GOT3 (cell line): ENCODE measurements around the gene POPDC2.
"Not testable (repeated sequence)": the region's sequence is repeated elsewhere in the genome, so short reads cannot be mapped to it uniquely, and the experiment has no call there.

Source experiments
- DNase-seq: peaks from one replicate; lab custom pipeline; 2025; ENCODE audit warnings: mixed read lengths; lab: John Stamatoyannopoulos, UW

The POPDC2 gene, protein sequence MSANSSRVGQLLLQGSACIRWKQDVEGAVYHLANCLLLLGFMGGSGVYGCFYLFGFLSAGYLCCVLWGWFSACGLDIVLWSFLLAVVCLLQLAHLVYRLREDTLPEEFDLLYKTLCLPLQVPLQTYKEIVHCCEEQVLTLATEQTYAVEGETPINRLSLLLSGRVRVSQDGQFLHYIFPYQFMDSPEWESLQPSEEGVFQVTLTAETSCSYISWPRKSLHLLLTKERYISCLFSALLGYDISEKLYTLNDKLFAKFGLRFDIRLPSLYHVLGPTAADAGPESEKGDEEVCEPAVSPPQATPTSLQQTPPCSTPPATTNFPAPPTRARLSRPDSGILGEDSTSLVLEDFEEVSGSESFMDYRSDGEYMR

DNA sequence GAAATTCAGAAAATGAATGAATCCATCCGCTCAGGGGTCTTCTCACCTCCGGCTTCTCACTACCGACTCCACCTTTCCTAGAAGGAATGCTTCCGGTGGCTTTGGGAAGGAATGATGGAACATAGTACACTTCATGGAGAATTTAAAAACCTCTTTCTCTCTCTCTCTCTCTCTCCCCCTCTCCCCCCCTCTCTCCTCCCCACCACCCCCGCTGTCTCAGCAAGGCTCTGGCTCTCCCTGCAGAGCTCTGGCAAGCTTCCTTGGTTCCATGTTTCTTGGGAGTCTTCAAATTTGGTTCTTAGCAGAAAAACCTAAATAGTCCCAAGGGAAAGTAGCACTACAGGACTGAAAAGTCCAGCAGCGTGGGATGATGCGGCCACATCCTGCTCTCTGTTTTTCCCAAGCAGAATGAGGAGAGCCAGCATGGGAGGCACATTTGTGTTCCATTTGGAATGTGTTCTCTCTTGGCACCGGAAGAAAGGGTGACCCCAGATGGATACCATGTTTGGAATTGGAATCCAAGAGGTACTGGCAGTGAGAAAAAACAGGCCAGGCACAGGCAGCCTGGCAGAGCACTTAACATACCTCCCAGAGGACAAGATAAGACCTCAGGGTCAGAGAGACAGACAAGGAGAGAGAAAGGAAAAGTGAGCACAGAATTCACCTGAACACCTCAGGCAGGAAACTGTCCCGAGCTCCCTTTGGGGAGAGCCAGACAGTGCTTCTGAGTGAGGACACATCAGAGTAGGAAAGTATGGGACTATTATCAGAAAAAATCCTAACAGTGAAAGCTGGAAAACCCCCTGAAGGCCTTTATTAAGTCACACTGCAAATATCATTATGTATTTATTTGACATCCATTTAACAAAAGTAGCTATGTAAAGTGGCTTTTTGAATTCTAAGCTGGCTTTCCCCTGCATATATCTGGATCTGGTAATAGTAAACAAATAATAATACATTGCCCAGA lies at the start of gene POPDC2:
POPDC2 (minus strand) TSS at position 116 of the 967 bp plus-strand sequence. CDS start 166 bp downstream, outside the sequence.
- DNase-seq: no peak

DNA sequence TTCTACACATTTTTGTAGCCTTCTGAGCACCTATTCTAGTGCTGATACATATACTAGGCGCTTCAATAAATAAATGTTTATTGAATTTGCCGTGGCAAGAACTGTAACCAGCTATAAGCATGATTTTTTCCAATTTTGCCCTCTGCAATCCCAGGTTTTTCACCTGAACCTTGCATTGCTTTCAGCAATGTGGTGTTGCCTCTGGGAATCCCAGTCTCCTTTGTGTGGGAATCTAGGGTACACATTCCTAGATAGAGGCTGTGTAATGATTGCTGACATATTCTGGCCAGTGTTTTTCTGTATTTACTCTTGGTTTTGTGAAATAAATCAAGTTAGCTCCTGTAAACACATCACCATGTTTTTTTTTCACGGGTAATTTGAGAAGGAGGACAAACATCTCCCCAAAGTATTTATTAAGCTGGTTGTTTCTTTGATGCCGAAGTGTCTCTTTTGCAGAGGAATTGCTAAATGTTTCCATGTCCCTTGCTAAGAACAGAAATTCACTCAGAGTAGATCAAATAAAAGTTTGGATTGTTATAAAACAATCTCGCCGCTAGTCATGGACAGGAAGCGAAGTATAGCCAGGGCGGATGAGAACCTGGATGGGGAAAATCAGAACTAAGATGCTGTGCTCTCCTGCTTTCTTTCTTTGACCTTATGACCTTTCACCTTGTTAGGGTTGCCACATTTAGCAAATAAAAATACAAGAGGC lies 43.6 kb upstream of the POPDC2 start:
- no peak for DNase-seq

DNA sequence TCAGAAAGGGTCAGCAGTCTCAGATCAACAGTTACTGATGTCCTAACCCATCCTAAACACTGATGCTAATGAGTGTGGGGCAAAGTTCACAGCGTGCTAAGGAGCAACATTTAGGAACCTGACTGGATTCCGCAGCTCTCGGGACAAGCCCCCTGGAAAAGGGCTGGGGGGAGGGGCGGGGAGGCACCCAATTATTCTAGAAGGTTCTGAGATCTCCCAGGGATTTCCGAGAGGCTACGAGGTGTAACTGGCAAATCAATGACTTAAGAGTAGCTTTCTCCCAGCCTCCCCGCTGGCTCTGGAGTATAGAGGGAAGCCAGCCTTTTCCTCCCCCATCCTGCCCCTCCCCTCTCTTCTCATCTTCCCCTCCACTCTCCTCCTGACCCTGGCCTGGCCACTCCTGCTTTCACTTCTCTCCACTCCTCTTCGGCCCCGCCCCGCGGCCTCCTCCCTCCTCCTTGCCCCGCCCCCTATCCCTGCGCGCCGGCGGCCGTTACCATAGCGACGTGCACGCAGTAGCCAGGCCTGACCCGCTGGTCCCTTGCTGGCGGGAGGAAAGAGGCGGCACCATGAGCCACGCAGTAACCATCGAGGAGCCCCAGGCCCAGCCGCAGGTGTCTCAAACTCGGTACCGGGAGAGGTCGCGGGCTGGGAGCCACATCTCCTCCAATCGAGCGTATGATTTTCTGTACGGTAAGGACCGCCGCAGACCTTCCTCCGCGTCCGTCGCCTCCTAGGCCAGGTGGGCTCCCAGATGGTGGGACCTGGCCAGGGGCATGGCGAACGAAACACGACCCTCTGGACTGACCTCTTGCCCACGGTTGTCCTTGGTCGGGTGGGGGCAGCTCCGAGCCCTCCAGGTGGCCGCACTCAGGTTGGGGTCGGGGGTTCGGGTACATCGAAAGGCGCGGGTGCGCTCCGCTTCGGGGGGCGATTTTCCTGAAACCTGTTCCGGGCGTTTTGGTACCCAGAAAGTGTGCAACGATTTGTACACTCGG lies 42.4 kb upstream of the POPDC2 start, which contains the start of gene CFAP91:
CFAP91 (plus strand) TSS at position 493 of the 998 bp plus-strand sequence; CDS start at position 570, 77 bp downstream.
- DNase-seq: peak; percentile 79

DNA sequence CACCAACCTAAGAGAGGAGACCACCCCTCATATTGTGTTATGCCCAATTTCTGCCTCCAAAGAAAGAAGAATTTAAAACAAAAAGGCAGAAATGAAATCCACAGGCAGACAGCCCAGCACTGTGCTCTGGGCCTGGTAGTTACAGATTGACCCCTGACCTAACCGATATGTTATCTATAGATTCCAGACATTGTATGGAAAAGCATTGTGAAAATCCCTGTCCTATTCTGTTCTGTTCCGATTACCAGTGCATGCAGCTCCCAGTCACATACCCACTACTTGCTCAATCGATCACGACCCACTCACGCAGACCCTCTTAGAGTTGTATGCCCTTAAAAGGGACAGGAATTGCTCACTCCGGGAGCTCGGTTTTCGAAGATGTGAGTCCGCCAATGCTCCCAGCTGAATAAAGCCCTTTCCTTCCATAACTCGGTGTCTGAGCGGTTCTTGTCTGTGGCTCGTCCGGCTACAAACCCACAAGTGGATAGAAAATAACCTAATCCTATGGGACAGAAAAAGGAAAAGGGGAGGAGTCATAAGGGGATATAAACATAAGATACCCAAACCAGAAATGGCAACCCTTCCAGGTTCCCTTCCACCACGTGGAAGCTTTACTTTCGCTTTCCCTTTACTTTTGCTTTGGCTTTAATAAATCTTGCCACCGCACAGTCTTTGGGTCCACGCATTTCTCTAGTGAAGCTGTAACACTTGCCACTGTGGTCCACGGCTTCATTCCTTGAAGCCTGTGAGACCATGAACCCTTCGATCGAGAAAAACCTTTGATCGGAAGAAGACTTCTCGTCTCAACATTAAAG lies 40.7 kb upstream of the POPDC2 start:
- DNase-seq: no peak

DNA sequence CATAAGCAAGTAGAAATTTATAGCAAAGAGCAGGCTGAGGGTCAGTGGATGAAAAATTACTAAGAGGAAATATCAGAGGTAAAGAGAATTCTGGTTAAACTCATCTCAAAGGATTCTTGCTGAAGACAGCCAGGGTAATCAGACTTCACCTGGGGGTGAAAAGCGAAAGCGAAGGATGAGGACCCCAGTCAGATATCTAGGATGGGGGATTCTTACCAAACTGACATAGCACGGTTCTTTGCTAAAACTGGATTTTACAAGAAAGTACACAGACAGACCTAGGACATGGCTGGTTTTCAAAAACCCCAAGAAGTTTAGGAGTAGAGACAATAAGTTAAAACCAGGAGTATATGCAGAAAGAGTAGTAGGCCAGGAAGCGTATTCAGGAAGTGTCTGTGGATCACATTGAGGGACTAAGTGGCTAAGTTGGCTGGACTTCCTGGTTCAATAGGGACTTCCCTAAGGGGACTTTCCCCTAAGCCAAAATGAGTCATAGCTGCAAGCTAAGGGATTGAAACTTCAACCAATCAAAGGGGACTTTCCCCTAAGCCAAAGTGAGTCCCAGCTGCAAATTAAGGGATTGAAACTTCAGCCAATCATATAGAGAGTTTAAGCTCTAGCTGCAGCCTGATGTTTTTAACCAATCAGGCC lies 40.0 kb upstream of the POPDC2 start:
- no peak for DNase-seq

DNA sequence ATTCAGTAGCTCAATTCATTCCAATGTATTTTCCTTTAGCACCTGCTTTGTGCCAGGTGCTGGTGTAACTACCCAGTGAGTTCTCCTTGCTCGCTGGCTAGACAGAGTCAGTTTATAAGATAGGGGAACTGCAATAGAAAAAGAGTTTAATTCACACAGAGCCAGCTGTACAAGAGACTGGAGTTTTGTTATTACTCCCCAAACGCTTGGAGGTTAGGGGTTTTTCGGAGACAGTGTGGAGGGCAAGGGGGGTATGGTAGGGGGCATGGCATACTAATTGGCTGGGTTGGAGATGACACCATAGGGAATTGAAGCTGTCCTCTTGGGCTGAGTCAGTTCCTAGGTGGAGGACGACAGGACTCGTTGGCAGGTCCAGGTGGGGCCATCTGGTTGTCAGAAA lies 37.0 kb upstream of the POPDC2 start:
- DNase-seq: no peak

DNA sequence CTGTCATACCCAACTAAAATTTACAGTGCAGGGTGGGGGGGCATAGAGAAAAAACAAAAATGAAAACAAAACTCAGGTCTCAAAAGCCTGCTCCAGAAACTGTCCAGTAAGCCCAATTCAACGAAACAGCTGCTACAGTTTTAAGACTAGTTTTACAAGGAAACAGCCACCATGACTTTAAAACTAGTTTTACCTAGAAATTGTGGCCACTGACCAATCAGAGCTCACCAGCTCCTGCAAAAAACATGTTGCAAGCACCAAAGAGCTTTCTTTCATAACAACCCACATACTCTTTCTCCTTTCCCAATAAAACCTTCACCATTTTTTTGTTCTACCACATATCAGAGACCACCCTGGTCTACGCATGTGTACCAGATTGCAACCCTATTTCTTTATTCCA lies 35.1 kb upstream of the POPDC2 start:
- DNase-seq: no peak

DNA sequence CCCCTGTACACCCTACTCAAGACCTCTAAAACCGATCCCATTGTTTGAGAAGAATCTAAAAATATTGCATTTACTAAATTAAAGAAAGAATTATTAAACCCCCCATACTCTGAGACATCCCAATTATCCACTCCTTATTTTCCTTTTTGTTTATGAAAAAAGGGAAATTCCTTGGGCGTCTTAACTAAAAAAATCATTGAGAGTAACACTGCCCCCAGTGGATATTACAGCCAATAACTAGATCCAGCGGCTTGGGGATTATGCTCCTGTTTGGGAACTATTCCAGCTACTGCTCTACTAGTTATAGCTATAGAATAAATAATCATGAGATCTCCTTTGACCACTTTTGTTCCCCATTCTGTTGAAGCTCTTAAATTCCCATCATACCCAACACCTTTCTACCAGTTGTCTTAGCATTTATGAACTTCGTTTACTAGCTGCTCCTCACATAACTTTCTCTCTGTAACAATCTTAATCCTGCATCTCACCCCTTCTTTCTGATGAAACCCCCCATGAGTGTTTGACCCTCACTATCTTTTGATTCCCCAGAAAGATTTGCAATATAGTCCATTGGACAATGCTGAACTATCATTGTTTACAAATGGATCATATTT lies 29.8 kb upstream of the POPDC2 start:
- no peak for DNase-seq

DNA sequence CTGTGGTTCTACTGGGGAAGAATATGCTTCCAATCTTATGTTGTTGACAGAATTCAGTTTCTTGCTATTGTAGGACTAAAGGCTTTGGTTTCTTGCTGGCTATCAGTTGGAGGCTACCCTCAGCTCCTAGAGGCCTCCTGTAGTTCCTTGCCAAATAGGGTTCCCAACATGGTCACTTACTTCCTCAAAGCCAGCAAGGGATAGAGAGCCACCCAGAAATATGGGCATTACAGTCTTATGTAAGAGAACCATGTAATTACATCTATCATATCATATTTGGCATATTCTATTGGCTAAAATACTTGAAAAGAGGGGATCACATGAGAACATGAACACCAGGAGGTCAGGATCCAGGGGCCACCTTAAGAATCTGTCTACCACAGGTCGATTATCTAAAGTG lies 23.0 kb upstream of the POPDC2 start:
- no peak for DNase-seq

DNA sequence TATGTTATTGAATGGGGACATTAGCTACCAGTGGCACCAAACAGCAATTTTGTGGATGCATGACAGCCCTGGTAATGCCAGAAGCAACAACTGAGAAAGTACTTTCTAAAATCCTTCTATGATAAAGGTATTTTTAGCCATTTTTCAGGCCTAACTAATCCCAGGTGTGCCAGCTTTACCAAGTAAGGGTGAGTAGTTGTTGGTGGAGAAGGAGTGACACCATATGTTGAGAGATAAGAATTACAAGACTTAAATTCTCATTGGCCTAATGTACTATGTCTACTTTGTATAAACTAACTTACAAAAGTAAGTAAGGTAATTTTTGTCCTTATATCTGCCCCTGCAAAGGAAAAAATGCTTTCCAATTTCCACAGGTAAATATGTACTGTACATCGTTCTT lies 20.9 kb upstream of the POPDC2 start:
- DNase-seq: no peak

DNA sequence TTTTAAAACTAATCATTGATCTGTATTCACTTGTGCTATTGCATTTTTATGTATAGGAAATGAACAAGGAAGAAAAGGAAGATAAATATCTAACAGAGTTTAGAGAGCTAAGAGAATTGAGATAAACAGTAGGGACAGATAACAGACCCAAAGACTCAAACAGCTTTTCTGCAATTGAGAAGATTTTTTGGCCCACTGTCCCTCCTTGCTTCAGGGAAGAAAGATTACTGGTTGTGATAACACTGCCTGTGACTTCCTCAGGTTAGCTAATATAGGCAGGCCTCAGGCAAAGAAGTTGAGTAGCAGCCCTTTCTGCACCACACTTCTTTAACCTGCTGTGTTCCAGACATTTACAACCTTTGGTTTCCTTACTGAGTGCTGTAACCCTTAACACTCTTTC lies 19.5 kb upstream of the POPDC2 start:
- DNase-seq: no peak

DNA sequence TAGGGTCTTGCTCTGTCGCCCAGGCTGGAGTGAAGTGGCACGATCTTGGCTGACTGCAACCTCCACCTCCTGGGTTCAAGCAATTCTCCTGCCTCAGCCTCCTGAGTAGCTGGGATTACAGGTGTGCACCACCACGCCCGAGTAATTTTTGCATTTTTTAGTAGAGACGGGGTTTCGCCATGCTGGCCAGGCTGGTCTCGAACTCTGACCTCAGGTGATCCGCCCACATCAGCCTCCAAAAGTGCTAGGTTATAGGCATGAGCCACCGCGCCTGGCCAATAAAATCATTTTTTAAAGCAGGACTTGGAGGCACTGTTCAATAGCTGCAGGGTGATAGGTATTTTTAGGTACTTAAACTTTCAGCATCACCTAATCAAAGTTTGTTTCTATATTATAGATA lies 17.8 kb upstream of the POPDC2 start:
- DNase-seq: not testable (repeated sequence)

DNA sequence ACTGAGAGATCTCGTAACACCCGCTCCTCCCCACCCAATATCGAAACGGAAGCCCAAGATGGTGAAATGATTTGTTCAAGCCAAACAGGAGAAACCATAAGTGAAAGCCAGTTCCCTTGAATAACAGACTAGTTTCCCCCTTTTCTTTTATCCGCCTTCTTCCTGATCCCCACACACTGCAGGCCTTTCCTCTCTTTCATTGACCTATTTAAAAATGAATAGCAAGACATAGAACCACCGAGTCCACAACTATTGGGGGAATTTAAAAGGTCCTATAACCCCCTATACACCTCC lies 17.2 kb upstream of the POPDC2 start:
- DNase-seq: no peak

DNA sequence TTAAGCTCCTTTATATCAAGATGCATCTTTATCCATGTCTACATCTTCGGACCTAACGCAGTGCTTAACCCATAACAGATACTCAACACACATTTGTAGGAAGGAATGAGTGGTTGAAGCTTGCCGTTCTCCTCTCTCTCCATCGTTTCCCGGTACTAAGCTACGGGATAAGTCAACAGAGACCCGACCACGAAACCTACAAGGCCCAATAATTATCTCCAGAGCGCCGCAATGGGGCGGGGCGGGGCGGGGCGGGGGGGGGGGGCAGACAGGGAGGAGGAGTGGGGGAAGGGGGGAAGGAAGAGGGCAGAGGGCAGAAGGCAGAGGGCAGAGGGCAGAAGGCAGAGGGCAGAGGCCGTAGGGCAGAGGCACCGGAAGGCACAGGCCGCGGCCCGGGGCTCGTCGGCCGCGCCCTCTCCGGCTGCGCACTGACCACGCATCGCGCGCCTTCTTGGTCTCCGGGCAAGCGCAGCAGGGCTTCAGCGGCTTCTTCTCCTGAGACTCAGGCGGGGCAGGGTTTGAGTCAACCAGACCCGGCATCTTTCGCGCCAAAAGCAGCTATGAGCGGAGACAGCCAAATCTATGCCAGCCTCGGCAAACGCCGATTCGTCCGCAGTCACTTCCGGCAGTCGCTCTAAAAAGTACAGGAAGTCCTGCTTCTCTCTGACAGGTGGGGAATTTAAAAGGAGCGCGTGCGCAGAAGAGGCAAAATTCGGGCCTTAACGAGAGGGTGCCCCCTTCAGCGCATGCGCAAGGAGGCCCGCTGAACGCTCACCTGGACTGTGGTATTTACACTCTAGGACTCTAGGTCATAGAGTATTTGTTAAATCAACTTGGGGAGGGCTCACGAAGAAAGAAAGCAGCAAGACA lies 16.6 kb upstream of the POPDC2 start, which contains the start of gene COX17:
COX17 (minus strand) TSS at position 636 of the 870 bp plus-strand sequence; CDS start at position 540, 96 bp downstream.
- peak; percentile 75 for DNase-seq

DNA sequence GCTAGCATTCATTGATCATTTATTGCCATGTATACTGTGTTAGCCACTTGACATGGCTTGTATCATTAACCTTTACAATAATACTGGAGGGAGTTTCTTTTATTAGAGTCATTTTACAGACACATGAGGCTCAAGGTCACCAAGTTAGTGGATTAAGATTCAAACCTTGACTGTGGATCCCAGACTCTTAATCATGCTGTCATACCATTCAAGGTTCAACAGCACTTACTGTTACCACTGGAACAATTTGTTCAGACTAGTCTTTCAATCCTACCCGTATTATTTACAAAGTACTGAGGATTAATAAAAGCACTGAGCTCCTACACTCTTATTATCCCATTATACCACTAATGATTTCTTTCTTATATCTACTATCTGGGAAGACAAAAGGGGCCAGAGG lies 15.6 kb upstream of the POPDC2 start:
- no peak for DNase-seq

DNA sequence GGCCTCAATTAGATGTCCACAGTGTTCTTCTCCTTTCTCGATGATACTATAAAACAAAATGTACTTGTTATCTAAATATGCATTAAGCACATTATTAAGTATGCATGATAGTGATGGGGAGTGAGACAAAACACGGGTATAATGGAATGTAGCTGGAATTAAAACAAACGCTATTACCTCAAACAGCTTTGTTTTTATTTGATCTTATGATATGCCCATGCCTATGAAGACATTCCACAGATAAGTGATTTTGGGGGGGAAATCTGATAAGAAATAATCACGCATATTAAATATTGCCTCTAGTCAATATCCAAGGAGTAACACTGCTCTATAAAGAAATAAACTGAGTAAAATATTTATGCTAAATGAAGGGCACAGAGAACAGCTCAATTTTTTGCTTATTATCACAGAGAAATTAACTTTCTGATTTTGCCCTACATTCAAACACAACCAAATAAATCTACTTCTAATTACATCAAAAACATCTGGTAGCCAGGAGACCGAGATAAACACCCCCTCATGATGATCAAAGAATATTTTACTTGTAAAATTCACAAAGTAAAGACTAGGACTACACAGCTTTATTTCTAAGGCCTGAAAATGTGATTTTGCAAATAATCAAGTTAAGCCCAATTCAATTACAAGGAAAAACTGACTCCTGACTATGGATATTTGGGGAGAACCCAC lies 14.9 kb upstream of the POPDC2 start:
- DNase-seq: no peak

DNA sequence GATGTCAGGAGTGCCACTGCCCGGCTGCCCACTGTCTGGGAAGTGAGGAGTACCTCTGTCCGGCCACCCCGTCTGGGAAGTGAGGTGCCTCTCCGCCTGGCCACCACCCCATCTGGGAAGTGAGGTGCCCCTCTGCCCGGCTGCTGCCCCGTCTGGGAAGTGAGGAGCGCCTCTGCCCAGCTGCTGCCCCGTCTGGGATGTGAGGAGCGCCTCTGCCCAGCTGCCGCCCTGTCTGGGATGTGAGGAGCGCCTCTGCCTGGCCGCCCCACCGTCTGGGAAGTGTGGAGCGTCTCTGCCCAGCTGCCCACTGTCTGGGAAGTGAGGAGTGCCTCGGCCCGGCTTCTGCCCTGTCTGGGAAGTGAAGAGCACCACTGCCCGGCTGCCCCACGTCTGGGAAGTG lies 13.5 kb upstream of the POPDC2 start:
- DNase-seq: no peak

DNA sequence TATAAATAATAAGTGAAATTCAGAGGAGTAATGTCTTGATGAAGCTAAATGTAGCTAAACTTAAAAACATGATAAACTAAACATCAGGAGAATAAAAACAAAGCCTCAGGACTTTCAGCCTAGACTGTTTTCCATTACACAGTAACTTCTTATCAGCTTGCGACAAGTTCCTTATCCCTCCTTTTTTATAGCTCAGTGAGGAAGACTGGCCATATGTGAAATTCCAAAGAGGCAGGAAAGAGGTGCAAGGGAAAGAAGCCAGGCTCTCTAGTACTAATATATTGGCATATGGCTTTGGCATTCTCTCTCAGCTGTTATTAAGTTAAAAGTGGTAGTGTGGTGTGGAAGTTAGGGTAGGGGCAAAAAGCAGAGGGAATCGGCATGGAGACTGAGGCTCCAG lies 12.4 kb upstream of the POPDC2 start:
- no peak for DNase-seq
